ENCODE results near the gene MEX3A.
"Not testable (repeated sequence)": the region's sequence is repeated elsewhere in the genome, so short reads cannot be mapped to it uniquely, and the experiment has no call there.

The MEX3A gene

GRCh38 chr1:156053768-156054499 is 28.3 kb downstream of the MEX3A start, which contains the start of gene UBQLN4:
Gene UBQLN4 (minus strand): TSS chr1:156053798. CDS start chr1:156053701, 97 bp downstream.
- peak; percentile 78 for DNase-seq

GRCh38 chr1:156052862-156053767 is 29.1 kb downstream of the MEX3A start:
- peak; percentile 52 for DNase-seq

- no peak for DNase-seq
Measured at GRCh38 chr1:156051011-156051725, 31.1 kb downstream of the MEX3A start.

- DNase-seq: no peak
Measured at GRCh38 chr1:156050376-156050775, 31.9 kb downstream of the MEX3A start.

- no peak for DNase-seq
Measured at GRCh38 chr1:156048663-156049258, 33.5 kb downstream of the MEX3A start.

GRCh38 chr1:156045076-156045475 is 37.2 kb downstream of the MEX3A start:
- DNase-seq: no peak

GRCh38 chr1:156042828-156043227 is 39.4 kb downstream of the MEX3A start:
- DNase-seq: no peak

GRCh38 chr1:156034991-156035390 is 47.3 kb downstream of the MEX3A start:
- not testable (repeated sequence) for DNase-seq

- DNase-seq: no peak
Measured at GRCh38 chr1:156033011-156033410, 49.3 kb downstream of the MEX3A start.

- no peak for DNase-seq
Measured at GRCh38 chr1:156026588-156026987, 55.7 kb downstream of the MEX3A start.

GRCh38 chr1:156025876-156026275 is 56.4 kb downstream of the MEX3A start:
- peak; percentile 45 for DNase-seq

- DNase-seq: no peak
Measured at GRCh38 chr1:156024801-156025200, 57.5 kb downstream of the MEX3A start.
